K562 (cell line): Measurements from ENCODE around the gene IFRD1. TPM values are rescaled to one million over a fixed set of nuclear protein-coding genes. Genes with fewer than 3 reads are reported as not detected.

Source experiments
- ARID3B ChIP-seq: fragments of 250-450 bp; sonication (Bioruptor Pico); IDR thresholded peaks from 2 replicates; pipeline ENCODE4 v1.4.0; 2020; ENCODE audit warnings: borderline replicate concordance
- CREB3L1 ChIP-seq: fragments of 450-650 bp; IDR thresholded peaks from 2 replicates; pipeline ENCODE4 v1.6.1; 2014; ENCODE audit warnings: low read depth, mild to moderate bottlenecking, moderate library complexity, borderline replicate concordance
- ESRRA ChIP-seq: fragments of 450-650 bp; IDR thresholded peaks from 2 replicates; pipeline ENCODE4 v1.6.1; 2014; ENCODE audit warnings: low read depth, mild to moderate bottlenecking, moderate library complexity, borderline replicate concordance
- GATA2 ChIP-seq: sonication (generic); formaldehyde crosslinking; IDR thresholded peaks from 2 replicates; pipeline ENCODE4 v1.4.0; 2020; ENCODE audit warnings: mild to moderate bottlenecking, missing genetic modification reagents
- KLF13 ChIP-seq: fragments of 450-650 bp; IDR thresholded peaks from 2 replicates; pipeline ENCODE4 v1.6.1; 2016; ENCODE audit warnings: missing genetic modification characterization, low read depth, mild to moderate bottlenecking, missing compliant biosample characterization, moderate library complexity, borderline replicate concordance
- MAFG ChIP-seq: fragments of 450-650 bp; conservative IDR thresholded peaks from 2 replicates; pipeline ENCODE4 v1.6.1; 2016; ENCODE audit warnings: missing genetic modification characterization, missing compliant biosample characterization
- MBD2 ChIP-seq: sonication (generic); IDR thresholded peaks from 2 replicates; pipeline ENCODE4 v1.6.1; 2016; ENCODE audit warnings: low read depth, borderline replicate concordance
- NR2C1 ChIP-seq, 2 experiments: fragments of 450-650 bp; IDR thresholded peaks; 2 replicates each; pipeline ENCODE4 v1.6.1; 2017; ENCODE audit warnings: mild to moderate bottlenecking in 2 of 2, antibody characterized with exemption in 1 of 2, inconsistent platforms in 1 of 2, missing compliant biosample characterization in 1 of 2, missing genetic modification characterization in 1 of 2
- REST ChIP-seq, 2 experiments: fragments of 450-650 bp; formaldehyde crosslinking in 1 of 2; IDR thresholded peaks; 2 replicates each; pipeline versions ENCODE4 v1.4.0 to v1.6.1; 2014 to 2020; ENCODE audit warnings: mild to moderate bottlenecking in 2 of 2, borderline replicate concordance in 1 of 2, low read depth in 1 of 2
- TEAD2 ChIP-seq: fragments of 450-650 bp; IDR thresholded peaks from 2 replicates; pipeline ENCODE4 v1.6.1; 2016; ENCODE audit warnings: missing genetic modification characterization, control low read depth, missing compliant biosample characterization
- polyA plus RNA-seq, 8 experiments: library from polyadenylated mRNA; depleted of rRNA in 4 of 8; stranded (reverse) in 5 of 8; unstranded in 3 of 8; fragments of >200 nt; fragmentation: Nextera tagmentation in 2 of 8; fragmentation: Illumina TruSeq in 1 of 8; extraction: Ambion mirVana in 2 of 8; extraction: Trizol in 1 of 8; gene quantifications; 2 replicates each; pipeline versions ENCODE4 v1.2.1 to v1.2.3, GENCODE V29; 2011 to 2014; ENCODE audit warnings: inconsistent platforms in 1 of 8, missing spikeins in 1 of 8
- total RNA-seq, 7 experiments: library from RNA; depleted of rRNA in 6 of 7; stranded (reverse); fragments of >200 nt in 6 of 7; fragmentation: Illumina TruSeq in 2 of 7; extraction: Trizol in 2 of 7; gene quantifications; 2 replicates each; pipeline versions ENCODE4 v1.2.1 to v1.2.3, GENCODE V29; 2011 to 2021; ENCODE audit warnings: low replicate concordance in 1 of 7

Gene IFRD1
- total and polyA plus RNA-seq, 9 of the 15 experiments (the other 6 are each of a cell fraction or from before 2014, with no cell fraction given) = 27.6 to 81.8 (median 68.1) TPM

GRCh38 chr7:112495810-112496462 lies 45.7 kb downstream of the IFRD1 start (continued):
- TF ChIP-seq GATA2 (no peak), ESRRA (no peak), TEAD2 (tag) (no peak), KLF13 (tag) (no peak), MBD2 (no peak), REST (IDR thresholded peaks at IDR 0.05; ENCODE audit: borderline replicate concordance) (peak; percentile 82), REST (CRISPR knock-in tag; IDR thresholded peaks at IDR 0.05; ENCODE audit: low read depth) (no peak), NR2C1 (IDR thresholded peaks at IDR 0.05) (no peak), NR2C1 (tag; IDR thresholded peaks at IDR 0.05) (no peak), MAFG (tag) (peak; percentile 26; the same call in 1 of the 2 replicates), CREB3L1 (no peak), ARID3B (CRISPR knock-in tag) (no peak)
